ENCODE results near the gene NELL2.

The NELL2 gene

DNA sequence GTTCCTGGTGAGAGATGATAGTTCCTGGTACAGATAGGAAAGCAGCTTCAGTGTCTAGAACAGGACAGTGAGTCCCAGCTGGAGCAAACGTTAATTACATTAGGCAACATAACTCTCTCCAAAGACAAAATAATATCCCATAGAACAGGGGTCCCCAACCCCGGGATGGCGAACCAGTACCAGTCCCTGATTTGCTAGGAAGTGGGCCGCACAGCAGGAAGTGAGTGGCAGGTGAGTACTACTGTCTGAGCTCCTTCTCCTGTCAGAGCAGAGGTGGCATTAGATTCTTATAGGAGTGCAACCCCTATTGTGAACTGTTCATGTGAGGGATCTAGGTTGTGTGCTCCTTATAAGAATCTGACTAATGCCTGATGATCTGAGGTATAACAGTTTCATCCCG is 204.1 kb downstream of the NELL2 start:
- TF ChIP-seq CTCF (IDR thresholded peaks at IDR 0.05; ENCODE audit: extremely low read depth, insufficient read depth, missing control alignments): no peak
- in situ Hi-C loops (cut with MboI; ENCODE audit: low pct_unique_long_range_greater_than_20kb, low sequenced_read_pairs, unreplicated experiment): no loop called here
- DNase-seq (ENCODE audit: low spot score): no peak

DNA sequence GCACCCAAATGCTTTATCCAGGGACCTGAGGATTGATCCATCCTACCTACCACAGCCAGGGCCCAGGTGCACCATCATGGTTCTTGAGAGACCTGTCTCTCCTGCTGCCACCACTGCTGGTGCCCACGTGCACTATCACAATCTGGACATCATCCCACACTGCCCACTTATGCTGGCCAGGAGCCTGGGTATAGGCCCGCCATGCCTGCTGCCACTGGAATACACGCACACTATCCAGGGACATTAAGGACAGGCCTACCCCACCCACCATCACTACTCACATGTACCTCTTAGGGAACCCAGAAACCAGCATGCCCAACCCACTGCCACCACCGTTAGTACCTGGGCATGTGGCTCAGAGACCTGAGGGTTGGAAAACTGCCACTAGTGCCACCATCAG is 207.7 kb downstream of the NELL2 start:
- no peak for DNase-seq (ENCODE audit: low spot score)
- in situ Hi-C loops (cut with MboI; ENCODE audit: low pct_unique_long_range_greater_than_20kb, low sequenced_read_pairs, unreplicated experiment): no loop called here
- TF ChIP-seq CTCF (IDR thresholded peaks at IDR 0.05; ENCODE audit: extremely low read depth, insufficient read depth, missing control alignments): no peak

- no peak for TF ChIP-seq CTCF (IDR thresholded peaks at IDR 0.05; ENCODE audit: extremely low read depth, insufficient read depth, missing control alignments)
- in situ Hi-C loops (cut with MboI; ENCODE audit: low pct_unique_long_range_greater_than_20kb, low sequenced_read_pairs, unreplicated experiment): no loop called here
- DNase-seq (ENCODE audit: low spot score): no peak
Measured at GRCh38 chr12:44667461-44667860, 208.7 kb downstream of the NELL2 start.

DNA sequence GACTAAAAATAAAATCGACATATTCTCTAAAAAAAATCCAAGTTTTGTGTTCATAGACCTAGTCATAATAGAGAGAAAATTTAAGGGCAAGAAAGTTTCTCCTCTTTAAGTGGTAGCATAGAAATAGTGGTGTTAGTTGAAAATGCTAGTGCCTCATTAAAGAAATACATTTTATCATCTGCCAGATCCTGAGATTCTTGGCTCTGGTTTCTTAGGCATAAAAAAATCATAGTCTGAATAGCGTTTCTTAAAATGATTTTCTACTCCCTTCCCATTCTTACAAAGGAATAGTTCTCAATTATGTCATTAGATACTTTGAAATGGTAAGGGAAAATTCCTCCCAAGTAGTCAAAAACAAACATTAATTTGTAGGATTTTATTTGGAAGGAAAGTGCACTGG is 212.8 kb downstream of the NELL2 start:
- no peak for DNase-seq (ENCODE audit: low spot score)
- in situ Hi-C loops (cut with MboI; ENCODE audit: low pct_unique_long_range_greater_than_20kb, low sequenced_read_pairs, unreplicated experiment): no loop called here
- TF ChIP-seq CTCF (IDR thresholded peaks at IDR 0.05; ENCODE audit: extremely low read depth, insufficient read depth, missing control alignments): no peak

DNA sequence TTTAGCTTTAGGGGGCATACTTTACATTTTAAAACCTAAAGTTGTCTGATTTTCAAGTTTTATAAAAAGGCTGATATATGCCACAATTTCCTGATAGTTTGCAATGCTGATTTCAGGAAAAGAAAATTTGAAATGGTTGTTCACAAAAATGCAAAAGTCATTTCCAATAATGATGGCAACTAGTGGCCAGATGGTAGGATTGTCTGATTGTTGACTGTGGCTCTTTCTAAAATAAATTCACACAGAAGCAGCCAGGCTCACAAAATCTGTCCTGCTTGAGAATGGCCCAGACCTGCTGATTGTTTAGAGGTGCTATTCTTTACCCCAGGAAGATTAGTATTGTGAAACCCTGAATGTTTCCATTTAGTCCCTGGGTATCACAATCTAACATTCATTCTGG is 220.3 kb downstream of the NELL2 start:
- in situ Hi-C loops (cut with MboI; ENCODE audit: low pct_unique_long_range_greater_than_20kb, low sequenced_read_pairs, unreplicated experiment): no loop called here
- no peak for TF ChIP-seq CTCF (IDR thresholded peaks at IDR 0.05; ENCODE audit: extremely low read depth, insufficient read depth, missing control alignments)
- DNase-seq (ENCODE audit: low spot score): no peak

- in situ Hi-C loops (cut with MboI; ENCODE audit: low pct_unique_long_range_greater_than_20kb, low sequenced_read_pairs, unreplicated experiment): no loop called here
- DNase-seq (ENCODE audit: low spot score): no peak
- no peak for TF ChIP-seq CTCF (IDR thresholded peaks at IDR 0.05; ENCODE audit: extremely low read depth, insufficient read depth, missing control alignments)
Measured at GRCh38 chr12:44654646-44655639, 221.2 kb downstream of the NELL2 start.

All from GM13977 (cell line).